ENCODE measurements around the gene NLRC5. TPM values are rescaled to one million over a fixed set of nuclear protein-coding genes. Genes with fewer than 3 reads are reported as not detected.

The NLRC5 gene
- total RNA-seq, 1 donor from 2014 or later: 114 TPM

DNA sequence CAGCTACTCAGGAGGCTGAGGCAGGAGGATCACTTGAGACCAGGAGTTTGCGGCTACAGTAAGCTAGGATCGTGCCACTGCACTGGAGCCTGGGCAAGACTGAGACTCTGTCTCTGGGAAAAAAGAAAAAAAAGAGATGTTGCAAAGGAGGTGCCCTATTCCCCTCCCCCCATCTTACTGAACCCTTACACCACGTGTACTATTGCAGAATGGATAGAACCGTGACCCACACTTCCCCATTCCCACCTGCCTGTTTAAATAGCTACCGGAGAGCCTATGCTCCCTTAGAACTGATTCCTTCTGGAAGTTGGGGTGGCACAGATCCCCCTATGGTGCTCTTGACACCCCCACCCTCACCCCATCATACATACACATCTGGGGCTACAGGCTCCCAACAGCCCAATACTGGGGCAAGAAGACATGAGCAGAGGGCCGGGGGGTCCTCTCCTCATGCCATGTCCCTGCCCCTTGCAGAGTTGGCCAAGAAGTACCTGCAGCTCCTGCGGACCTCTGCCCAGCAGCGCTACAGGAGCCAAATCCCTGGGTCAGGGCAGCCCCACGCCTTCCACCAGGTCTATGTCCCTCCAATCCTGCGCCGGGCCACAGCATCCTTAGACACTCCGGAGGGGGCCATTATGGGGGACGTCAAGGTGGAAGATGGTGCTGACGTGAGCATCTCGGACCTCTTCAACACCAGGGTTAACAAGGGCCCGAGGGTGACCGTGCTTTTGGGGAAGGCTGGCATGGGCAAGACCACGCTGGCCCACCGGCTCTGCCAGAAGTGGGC lies 35.7 kb downstream of the NLRC5 start:
- no peaks in the 10 kb centered on the region for H3K27me3 ChIP-seq
- H3K36me3 ChIP-seq: peaks cover 0 to 24% of the 10 kb centered on the region in 2 donors
- no peak for TF ChIP-seq POLR2AphosphoS5 (IDR thresholded peaks at IDR 0.05; ENCODE audit: insufficient read depth in 1 of 2, low read depth in 1 of 2)
- TF ChIP-seq POLR2A (IDR thresholded peaks at IDR 0.05): no peak
- TF ChIP-seq, protein P1, sequence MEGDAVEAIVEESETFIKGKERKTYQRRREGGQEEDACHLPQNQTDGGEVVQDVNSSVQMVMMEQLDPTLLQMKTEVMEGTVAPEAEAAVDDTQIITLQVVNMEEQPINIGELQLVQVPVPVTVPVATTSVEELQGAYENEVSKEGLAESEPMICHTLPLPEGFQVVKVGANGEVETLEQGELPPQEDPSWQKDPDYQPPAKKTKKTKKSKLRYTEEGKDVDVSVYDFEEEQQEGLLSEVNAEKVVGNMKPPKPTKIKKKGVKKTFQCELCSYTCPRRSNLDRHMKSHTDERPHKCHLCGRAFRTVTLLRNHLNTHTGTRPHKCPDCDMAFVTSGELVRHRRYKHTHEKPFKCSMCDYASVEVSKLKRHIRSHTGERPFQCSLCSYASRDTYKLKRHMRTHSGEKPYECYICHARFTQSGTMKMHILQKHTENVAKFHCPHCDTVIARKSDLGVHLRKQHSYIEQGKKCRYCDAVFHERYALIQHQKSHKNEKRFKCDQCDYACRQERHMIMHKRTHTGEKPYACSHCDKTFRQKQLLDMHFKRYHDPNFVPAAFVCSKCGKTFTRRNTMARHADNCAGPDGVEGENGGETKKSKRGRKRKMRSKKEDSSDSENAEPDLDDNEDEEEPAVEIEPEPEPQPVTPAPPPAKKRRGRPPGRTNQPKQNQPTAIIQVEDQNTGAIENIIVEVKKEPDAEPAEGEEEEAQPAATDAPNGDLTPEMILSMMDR (IDR thresholded peaks at IDR 0.05): no peak
- no peak for DNase-seq (ENCODE audit: extremely low spot score in 2 of 2)
- H3K4me3 ChIP-seq: no peak overlapping the region
- H3K4me1 ChIP-seq: no peaks in the 10 kb centered on the region
- intact Hi-C loops (cut with DNase I): no loop called here
- H3K27ac ChIP-seq: no peak overlapping the region
- H3K9me3 ChIP-seq: no peaks in the 10 kb centered on the region

DNA sequence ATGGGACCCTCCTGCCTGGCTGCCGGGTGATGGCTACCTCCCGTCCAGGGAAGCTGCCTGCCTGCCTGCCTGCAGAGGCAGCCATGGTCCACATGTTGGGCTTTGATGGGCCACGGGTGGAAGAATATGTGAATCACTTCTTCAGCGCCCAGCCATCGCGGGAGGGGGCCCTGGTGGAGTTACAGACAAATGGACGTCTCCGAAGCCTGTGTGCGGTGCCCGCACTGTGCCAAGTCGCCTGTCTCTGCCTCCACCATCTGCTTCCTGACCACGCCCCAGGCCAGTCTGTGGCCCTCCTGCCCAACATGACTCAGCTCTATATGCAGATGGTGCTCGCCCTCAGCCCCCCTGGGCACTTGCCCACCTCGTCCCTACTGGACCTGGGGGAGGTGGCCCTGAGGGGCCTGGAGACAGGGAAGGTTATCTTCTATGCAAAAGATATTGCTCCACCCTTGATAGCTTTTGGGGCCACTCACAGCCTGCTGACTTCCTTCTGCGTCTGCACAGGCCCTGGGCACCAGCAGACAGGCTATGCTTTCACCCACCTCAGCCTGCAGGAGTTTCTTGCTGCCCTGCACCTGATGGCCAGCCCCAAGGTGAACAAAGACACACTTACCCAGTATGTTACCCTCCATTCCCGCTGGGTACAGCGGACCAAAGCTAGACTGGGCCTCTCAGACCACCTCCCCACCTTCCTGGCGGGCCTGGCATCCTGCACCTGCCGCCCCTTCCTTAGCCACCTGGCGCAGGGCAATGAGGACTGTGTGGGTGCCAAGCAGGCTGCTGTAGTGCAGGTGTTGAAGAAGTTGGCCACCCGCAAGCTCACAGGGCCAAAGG lies 36.8 kb downstream of the NLRC5 start:
- Histone ChIP-seq H3K27ac (no peak overlapping the region), H3K9me3 (no peaks in the 10 kb centered on the region), H3K4me3 (no peak overlapping the region), H3K4me1 (no peaks in the 10 kb centered on the region), H3K27me3 (no peaks in the 10 kb centered on the region), H3K36me3 (peaks cover 0 to 16% of the 10 kb centered on the region in 2 donors)
- no peak for TF ChIP-seq POLR2AphosphoS5 (IDR thresholded peaks at IDR 0.05; ENCODE audit: insufficient read depth in 1 of 2, low read depth in 1 of 2)
- DNase-seq (ENCODE audit: extremely low spot score in 2 of 2): no peak
- intact Hi-C loops (cut with DNase I): no loop called here

DNA sequence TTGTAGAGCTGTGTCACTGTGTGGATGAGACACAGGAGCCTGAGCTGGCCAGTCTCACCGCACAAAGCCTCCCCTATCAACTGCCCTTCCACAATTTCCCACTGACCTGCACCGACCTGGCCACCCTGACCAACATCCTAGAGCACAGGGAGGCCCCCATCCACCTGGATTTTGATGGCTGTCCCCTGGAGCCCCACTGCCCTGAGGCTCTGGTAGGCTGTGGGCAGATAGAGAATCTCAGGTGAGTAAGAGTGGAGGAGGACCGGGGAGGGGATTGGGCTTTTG lies 37.4 kb downstream of the NLRC5 start:
- H3K4me1 ChIP-seq: no peaks in the 10 kb centered on the region
- intact Hi-C loops (cut with DNase I): no loop called here
- peaks cover 0 to 11% of the 10 kb centered on the region in 2 donors for H3K36me3 ChIP-seq
- H3K9me3 ChIP-seq: no peaks in the 10 kb centered on the region
- DNase-seq (ENCODE audit: extremely low spot score in 2 of 2): no peak
- H3K27ac ChIP-seq: no peak overlapping the region
- no peaks in the 10 kb centered on the region for H3K27me3 ChIP-seq
- no peak overlapping the region for H3K4me3 ChIP-seq
- no peak for TF ChIP-seq POLR2AphosphoS5 (IDR thresholded peaks at IDR 0.05; ENCODE audit: insufficient read depth in 1 of 2, low read depth in 1 of 2)
- TF ChIP-seq, protein P1 (IDR thresholded peaks at IDR 0.05): no peak
- no peak for TF ChIP-seq POLR2A (IDR thresholded peaks at IDR 0.05)

DNA sequence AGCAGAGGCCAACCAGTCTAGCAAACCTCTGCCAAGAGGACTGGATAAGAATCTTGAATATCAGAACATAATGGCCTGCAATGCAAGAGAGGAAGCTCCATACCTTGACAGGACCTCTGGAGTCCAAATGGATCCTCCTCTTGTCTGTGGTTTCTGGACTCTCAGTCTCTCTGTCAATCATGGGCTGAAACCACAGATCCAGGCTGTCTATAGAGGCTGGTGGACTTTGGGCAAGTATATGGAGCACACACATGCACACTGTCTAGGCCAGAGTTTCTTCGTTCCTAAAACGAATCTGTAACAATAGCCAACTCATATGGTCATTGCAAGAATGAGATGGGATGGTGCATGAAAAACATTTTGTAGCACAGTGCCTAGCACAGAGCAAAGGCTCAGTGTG lies 37.7 kb downstream of the NLRC5 start:
- Histone ChIP-seq H3K9me3 (no peaks in the 10 kb centered on the region), H3K36me3 (peaks cover 0 to 8% of the 10 kb centered on the region in 2 donors), H3K4me1 (no peaks in the 10 kb centered on the region), H3K27me3 (no peaks in the 10 kb centered on the region), H3K27ac (no peak overlapping the region), H3K4me3 (no peak overlapping the region)
- intact Hi-C loops (cut with DNase I): no loop called here
- no peak for TF ChIP-seq POLR2AphosphoS5 (IDR thresholded peaks at IDR 0.05; ENCODE audit: insufficient read depth in 1 of 2, low read depth in 1 of 2)
- TF ChIP-seq POLR2A (IDR thresholded peaks at IDR 0.05): no peak
- TF ChIP-seq, protein P1 (IDR thresholded peaks at IDR 0.05): no peak
- DNase-seq (ENCODE audit: extremely low spot score in 2 of 2): no peak

DNA sequence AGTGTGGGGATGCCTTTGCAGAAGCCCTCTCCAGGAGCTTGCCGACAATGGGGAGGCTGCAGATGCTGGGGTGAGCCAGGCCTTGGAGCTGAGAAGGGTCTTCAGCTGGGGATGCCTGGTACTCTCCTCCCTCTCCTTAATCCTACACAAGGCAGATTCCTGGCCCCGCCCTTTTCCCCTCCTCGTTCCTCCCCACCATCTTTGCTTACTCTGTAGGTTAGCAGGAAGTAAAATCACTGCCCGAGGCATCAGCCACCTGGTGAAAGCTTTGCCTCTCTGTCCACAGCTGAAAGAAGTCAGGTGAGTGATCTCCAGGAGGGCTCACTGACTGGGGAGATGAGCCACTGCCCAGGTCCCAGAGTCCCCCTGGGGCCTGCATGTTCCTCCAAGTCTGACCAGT lies 38.7 kb downstream of the NLRC5 start:
- H3K4me1 ChIP-seq: no peaks in the 10 kb centered on the region
- no peak overlapping the region for H3K27ac ChIP-seq
- peaks cover 0 to 3% of the 10 kb centered on the region in 2 donors for H3K36me3 ChIP-seq
- intact Hi-C loops (cut with DNase I): no loop called here
- TF ChIP-seq POLR2A (IDR thresholded peaks at IDR 0.05) (no peak), POLR2AphosphoS5 (IDR thresholded peaks at IDR 0.05; ENCODE audit: insufficient read depth in 1 of 2, low read depth in 1 of 2) (no peak)
- TF ChIP-seq, protein P1 (IDR thresholded peaks at IDR 0.05): no peak
- no peak for DNase-seq (ENCODE audit: extremely low spot score in 2 of 2)
- no peaks in the 10 kb centered on the region for H3K9me3 ChIP-seq
- no peaks in the 10 kb centered on the region for H3K27me3 ChIP-seq
- no peak overlapping the region for H3K4me3 ChIP-seq

Data from vagina (tissue), 2 donors.